Ureter (tissue), 1 donor: ENCODE measurements around the gene ZIC2. TPM values are rescaled to one million over a fixed set of nuclear protein-coding genes. Genes with fewer than 3 reads are reported as not detected.
A peak's percentile ranks its signal among the peaks of the same experiment; 100 is the strongest.

Source experiments
- DNase-seq: peaks from one replicate; pipeline ENCODE4 v3.0.0-alpha.2; 2020; ENCODE audit warnings: low spot score
- total RNA-seq: library from RNA; stranded (reverse); gene quantifications from one replicate; pipeline ENCODE4 v1.2.4, GENCODE V29; 2023
- donor health status: DM: yes; HTN: yes; CAD: no.

Gene ZIC2
- total RNA-seq, 1 donor from 2014 or later, result not detected

DNA sequence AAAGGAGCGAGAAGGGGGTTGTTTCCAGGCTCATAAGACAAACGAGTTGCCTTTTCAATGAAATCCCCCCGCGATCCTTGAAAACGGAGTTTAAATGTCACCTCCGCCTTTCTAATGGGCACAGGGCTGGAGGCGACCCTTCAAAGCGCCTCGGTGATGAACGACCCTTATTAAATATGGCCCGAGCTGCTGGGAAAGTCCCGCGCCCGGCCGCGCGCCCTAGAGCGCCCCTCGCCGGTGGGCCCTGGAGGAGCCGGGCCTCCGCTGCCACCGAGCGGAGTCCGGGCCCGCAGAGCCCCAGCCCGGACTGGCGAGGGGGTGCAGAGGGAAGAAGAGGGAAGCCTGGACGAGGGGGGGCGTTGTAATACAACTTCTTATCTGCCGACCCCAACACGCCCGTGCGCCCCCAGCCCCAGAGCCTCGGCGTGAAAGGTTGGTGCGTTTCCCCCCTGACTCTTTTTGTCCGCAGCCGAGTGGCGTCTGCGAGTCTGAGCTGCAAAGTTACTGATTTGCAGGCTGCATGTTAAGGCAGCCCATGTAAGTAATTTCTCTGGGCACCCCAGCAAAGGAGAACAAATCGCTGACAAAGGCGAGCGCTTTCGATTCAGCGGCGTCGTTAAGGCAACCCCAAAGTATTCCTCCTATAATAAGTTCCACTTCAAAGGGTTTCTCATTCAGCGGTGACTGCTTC, 21.9 kb upstream of the ZIC2 start:
- DNase-seq, result no peak

GRCh38 chr13:99960663-99961311, 20.8 kb upstream of the ZIC2 start:
- DNase-seq, result no peak

- DNase-seq, result no peak
These were observed 19.9 kb upstream of the ZIC2 start for GRCh38 chr13:99961636-99962035.

GRCh38 chr13:99962242-99962641, 19.3 kb upstream of the ZIC2 start:
- no peak for DNase-seq

DNA sequence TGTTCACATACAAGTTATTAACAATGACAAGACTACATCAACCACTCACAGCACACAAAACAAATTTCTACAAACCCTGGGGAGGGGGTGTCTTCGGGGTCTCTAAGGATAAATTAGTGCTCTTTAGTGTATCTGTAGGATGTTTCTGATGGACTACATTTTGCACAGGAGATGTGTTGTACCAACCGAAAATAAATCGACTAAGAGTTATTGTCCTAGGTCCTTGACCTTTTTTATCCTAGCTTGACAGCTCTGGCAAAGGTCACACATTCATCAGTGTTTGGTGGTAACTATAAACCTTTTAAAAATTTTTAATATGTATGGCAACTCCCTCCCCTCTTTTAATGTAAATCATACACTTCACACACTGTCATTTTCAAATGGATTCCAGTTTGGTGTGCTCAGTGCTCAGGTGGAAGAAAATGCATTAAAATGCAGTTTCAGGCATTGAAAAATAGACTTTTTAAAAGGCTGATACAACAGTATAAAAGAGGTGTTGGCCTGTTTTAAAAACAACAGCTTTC, 17.7 kb upstream of the ZIC2 start:
- DNase-seq, result no peak

GRCh38 chr13:99965329-99966000, 16.1 kb upstream of the ZIC2 start:
- no peak for DNase-seq

DNA sequence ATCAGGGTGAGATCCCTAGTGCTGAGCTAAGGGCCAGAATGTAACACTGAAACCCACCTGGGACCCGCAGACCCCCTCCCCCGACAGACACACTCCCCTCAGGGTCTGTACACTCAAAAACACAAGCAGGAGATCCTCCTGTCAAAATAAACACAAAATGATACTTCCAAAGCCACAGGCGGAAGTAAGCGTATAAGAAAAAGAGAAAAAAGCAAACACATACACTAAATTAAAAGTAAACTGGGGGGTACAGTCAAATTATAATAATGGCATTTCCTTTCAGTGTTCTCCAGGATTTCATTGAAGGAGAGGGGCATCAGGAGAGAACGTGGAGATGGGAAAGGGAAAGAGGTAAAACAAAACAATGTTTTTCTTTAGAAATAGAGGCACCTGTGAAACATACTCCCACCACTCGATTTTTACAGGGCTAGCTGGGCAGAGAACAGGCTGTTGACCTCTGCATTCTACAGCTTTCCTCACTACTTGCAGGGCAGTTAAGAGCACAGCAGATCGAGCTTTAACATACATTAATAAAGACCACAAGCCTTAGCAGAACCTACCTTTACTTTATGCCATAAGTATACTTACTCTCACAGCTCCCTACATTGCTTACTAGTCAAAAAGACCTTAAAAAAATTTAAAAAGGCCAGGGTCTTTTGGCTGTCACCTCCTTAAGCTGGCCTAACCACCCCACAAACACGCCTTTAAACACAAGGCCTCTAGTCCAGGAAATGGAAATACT, 15.3 kb upstream of the ZIC2 start:
- DNase-seq, result no peak

DNA sequence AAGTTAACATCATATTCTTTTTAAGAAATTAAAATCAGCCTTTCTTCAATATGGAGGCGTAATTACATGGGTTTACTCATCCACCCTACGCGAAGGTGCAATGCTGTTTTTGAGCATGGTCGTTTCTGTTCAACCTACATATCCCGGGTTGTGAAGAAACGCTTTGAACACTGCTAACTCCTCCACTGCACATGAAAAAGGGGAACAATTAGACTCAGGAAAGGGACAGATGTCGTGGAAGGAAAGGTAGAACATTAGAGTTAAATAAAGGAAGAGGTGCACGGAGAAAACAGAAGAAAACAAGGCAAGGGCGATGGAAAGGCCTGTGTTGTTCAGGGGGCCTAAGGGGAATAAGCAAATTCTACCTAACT, 14.1 kb upstream of the ZIC2 start:
- no peak for DNase-seq

DNA sequence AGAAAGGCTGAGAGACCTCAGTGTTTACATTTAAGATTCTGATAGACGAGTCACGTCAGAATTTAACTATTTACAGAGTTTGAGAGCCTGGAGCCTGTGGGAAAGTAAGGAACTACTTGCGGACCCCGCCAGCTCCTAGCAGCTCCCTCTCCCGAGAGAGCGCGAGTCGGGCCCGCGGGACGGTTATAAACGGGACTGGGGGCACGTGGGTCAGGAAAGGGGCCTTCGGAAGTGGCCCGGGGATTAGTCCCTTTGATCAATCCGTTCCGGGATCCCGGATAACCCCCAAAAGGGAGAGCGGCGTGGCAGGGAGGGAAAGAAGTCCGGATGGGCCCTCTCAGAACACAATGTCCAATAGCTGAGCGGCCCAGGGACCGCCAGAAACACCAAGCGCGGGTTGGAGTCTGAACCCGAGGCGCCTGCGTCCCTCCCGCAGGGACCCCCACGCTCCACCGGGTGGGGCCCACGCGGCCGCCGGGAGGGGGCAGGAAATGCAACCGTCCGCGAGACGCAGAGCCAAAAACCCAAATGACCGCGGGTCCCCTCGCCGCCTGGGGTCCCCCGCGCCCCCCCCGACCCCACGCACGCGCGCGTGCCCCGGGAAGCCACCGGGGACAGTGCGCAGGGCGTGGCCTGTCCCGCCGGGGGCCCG, 13.6 kb upstream of the ZIC2 start:
- no peak for DNase-seq

- DNase-seq, result no peak
These were observed 12.8 kb upstream of the ZIC2 start for GRCh38 chr13:99968521-99969452.

GRCh38 chr13:99969453-99969918, 12.1 kb upstream of the ZIC2 start:
- peak; percentile 29 for DNase-seq

DNA sequence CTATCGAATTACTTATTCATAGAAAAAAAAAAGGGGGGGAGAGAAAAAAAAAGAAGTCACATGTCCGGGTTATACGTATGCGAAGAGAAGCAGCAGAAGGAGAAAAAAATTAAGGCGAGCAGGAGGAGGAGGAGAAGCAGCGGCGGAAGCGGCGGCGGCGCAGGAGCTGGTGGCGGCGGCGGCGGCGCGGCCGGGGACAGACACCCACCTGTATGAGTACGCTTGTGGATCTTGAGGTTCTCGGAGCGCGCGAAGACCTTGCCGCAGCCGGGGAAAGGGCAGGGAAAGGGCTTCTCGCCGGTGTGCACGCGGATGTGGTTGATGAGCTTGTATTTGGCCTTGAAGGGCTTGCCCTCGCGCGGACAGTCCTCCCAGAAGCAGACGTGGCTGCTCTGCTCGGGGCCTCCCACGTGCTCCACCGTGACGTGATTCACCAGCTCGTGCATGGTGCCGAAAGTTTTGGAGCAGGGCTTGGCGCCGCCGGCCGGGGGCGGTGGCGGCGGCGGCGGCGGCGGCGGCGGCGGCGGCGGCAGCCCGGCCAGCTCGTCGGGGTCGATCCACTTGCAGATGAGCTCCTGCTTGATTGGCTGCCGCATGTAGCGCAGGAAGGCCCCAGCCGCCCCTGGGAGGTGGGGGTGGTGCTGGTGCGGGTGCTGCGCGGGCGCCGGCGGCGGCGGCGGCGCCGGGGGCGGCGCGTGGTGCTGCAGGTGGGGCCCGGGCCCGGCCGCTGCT, 11.5 kb upstream of the ZIC2 start:
- peak; percentile 29 for DNase-seq

- peak; percentile 34 for DNase-seq
These were observed 10.7 kb upstream of the ZIC2 start for GRCh38 chr13:99970651-99971575.

- no peak for DNase-seq
These were observed 9.9 kb upstream of the ZIC2 start, which contains the start of gene ZIC5 for GRCh38 chr13:99971576-99972189. TSS of gene ZIC5 (minus strand) at chr13:99971767. CDS start at chr13:99971603, 164 bp downstream.

- no peak for DNase-seq
These were observed 9.3 kb upstream of the ZIC2 start for GRCh38 chr13:99972190-99972731.

GRCh38 chr13:99973163-99973807, 8.3 kb upstream of the ZIC2 start:
- DNase-seq, result no peak

- DNase-seq, result no peak
These were observed 7.8 kb upstream of the ZIC2 start for GRCh38 chr13:99973808-99974185.
